Left ventricle myocardium inferior (tissue), 1 donor: Measurements from ENCODE around the gene SGPP1. TPM values are rescaled to one million over a fixed set of nuclear protein-coding genes. Genes with fewer than 3 reads are reported as not detected.

Experiments used
- DNase-seq: peaks from one replicate; pipeline ENCODE4 v3.0.0-alpha.2; 2020
- H3K27ac ChIP-seq: fragments of 200-600 bp; replicated peaks from 2 replicates; pipeline ENCODE4 v1.8.0; 2021
- H3K27me3 ChIP-seq: fragments of 200-600 bp; 2 replicates; pipeline ENCODE4 v1.8.0; 2021; ENCODE audit warnings: low read depth
- H3K36me3 ChIP-seq: fragments of 200-600 bp; 2 replicates; pipeline ENCODE4 v1.8.0; 2021
- H3K4me1 ChIP-seq: fragments of 200-600 bp; 2 replicates; pipeline ENCODE4 v1.8.0; 2021
- H3K4me3 ChIP-seq: fragments of 200-600 bp; 2 replicates; pipeline ENCODE4 v1.8.0; 2021; ENCODE audit warnings: mild to moderate bottlenecking, moderate library complexity
- H3K9me3 ChIP-seq: fragments of 200-600 bp; replicated peaks from 2 replicates; pipeline ENCODE4 v1.8.0; 2021
- CTCF ChIP-seq: fragments of 200-600 bp; IDR thresholded peaks from 2 replicates; pipeline ENCODE4 v1.8.0; 2021; ENCODE audit warnings: antibody characterized with exemption, mild to moderate bottlenecking, borderline replicate concordance
- intact Hi-C: fragments of 100-400 bp; cut with micrococcal nuclease; formaldehyde crosslinking; loops from one replicate; pipeline ENCODE4 v1.11.0; 2022
- total RNA-seq: library from RNA; stranded (reverse); fragmentation: NEBNext Ultra II Directional; extraction: Animal tissue kit (Norgen Biotek cat#: 25700); gene quantifications from one replicate; pipeline ENCODE4 v1.2.1, GENCODE V29; 2021
- donor health status: DM: no; HTN: yes; CAD: no; lungs with severe emphysema.

SGPP1 gene
- total RNA-seq, 1 donor from 2014 or later = 4.6 TPM

DNA sequence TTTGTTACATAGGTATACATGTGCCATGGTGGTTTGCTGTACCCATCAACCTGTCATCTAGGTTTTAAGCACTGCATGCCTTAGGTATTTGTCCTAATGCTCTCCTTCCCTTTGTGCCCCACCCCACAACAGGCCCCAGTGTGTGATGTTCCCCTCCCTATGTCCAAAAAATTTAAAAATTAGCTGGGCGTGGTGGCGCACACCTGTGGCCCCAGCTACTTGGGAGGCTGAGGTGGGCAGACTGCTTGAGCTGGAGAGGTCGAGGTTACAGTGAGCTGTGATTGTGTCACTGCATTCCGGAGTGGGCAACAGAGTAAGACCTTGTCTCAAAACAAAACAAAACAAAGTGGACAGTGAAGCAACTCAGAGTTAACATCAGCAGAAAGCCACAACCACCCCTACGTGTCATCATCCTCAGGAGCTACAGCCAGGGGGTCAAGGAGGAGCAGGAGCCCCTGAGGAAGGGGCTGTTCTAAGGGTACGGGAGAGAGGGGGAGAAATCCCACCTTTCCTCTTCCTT is 36.8 kb upstream of the SGPP1 start:
- H3K4me1 ChIP-seq = no peaks in the 10 kb centered on the region
- TF ChIP-seq CTCF = no peak
- no peak for DNase-seq
- H3K27ac ChIP-seq = no peak overlapping the region
- intact Hi-C loops = loop anchor here (10.0 kb wide), 1 partner anchor 380 kb away; no protein-coding TSS in a partner anchor
- no peaks in the 10 kb centered on the region for H3K9me3 ChIP-seq
- H3K4me3 ChIP-seq = no peak overlapping the region
- no peaks in the 10 kb centered on the region for H3K27me3 ChIP-seq
- no peaks in the 10 kb centered on the region for H3K36me3 ChIP-seq

- H3K4me1 ChIP-seq = no peaks in the 10 kb centered on the region
- no peaks in the 10 kb centered on the region for H3K27me3 ChIP-seq
- H3K36me3 ChIP-seq = no peaks in the 10 kb centered on the region
- no peak overlapping the region for H3K4me3 ChIP-seq
- no peak overlapping the region for H3K27ac ChIP-seq
- no peak for DNase-seq
- no peak for TF ChIP-seq CTCF
- no peaks in the 10 kb centered on the region for H3K9me3 ChIP-seq
- intact Hi-C loops = loop anchor here (10.0 kb wide), 1 partner anchor 379 kb away; no protein-coding TSS in a partner anchor
Observed at GRCh38 chr14:63764103-63764502, 36.2 kb upstream of the SGPP1 start.

DNA sequence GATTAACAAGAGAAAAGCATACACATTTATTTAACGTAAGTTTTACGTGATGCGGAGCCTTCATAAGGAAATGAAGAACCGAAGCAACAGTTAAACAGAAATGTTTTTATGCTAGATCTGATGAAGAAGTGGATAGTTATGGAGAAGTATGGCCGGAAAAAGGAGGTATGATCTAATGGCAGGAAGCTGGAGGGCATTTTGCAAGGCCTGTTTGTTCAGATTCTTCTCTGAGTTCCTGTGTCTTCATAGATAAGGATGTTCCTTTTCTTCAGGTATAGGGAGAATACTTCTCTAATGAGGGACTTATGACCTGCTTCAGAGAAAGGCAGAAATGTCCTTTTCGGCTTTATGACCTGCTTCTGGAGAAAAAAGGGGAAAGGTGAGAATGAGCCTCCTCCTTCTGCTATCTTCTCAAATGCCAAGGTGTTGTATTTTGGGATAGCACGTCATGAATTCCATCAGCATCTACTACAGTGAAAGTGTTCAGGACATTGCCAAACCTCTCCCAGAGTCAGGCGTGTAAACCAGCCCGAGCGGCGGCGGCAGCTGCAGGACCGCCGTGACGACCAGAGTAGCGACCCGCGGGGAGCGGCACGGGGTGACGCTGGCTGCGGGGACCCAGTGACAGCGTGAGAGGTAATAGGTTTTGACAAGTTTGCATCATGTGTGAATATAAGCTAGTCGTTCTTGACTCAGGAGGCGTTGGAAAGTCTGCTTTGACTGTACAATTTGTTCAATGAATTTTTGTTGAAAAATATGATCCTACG is 33.7 kb upstream of the SGPP1 start:
- no peak for TF ChIP-seq CTCF
- intact Hi-C loops = loop anchor here (10.0 kb wide), 1 partner anchor 377 kb away; no protein-coding TSS in a partner anchor
- Histone ChIP-seq H3K27ac (no peak overlapping the region), H3K4me1 (no peaks in the 10 kb centered on the region), H3K36me3 (no peaks in the 10 kb centered on the region), H3K9me3 (no peaks in the 10 kb centered on the region), H3K4me3 (no peak overlapping the region), H3K27me3 (no peaks in the 10 kb centered on the region)
- DNase-seq = no peak

DNA sequence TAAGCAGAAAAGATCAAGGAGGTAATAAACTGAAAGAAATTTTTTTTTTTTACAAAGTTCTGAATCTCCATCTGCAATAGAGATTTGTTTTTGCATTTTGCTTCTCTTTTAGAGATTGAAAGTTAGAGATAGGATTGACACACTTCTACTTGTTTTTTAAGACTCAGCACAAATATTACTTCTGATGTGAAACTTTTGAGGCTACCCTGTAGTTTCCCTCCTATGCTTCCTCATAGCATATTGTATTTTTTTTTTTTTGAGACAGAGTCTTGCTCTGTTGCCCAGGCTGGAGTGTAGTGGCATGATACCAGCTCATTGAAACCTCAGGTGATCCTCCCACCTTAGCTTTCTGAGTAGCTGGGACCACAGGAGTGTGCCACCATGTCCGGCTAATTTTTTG is 32.1 kb upstream of the SGPP1 start:
- no peaks in the 10 kb centered on the region for H3K9me3 ChIP-seq
- H3K4me1 ChIP-seq = no peaks in the 10 kb centered on the region
- H3K4me3 ChIP-seq = peak overlapping the region; percentile 45
- intact Hi-C loops = loop anchor here (10.0 kb wide), 1 partner anchor 375 kb away; no protein-coding TSS in a partner anchor
- no peak for TF ChIP-seq CTCF
- DNase-seq = no peak
- no peaks in the 10 kb centered on the region for H3K27me3 ChIP-seq
- H3K36me3 ChIP-seq = no peaks in the 10 kb centered on the region
- peak overlapping the region; percentile 23 for H3K27ac ChIP-seq

- H3K27ac ChIP-seq = peak overlapping the region; percentile 23
- no peaks in the 10 kb centered on the region for H3K27me3 ChIP-seq
- no peaks in the 10 kb centered on the region for H3K9me3 ChIP-seq
- TF ChIP-seq CTCF = no peak
- DNase-seq = no peak
- intact Hi-C loops = no loop called here
- peak overlapping the region; percentile 45 for H3K4me3 ChIP-seq
- no peaks in the 10 kb centered on the region for H3K36me3 ChIP-seq
- H3K4me1 ChIP-seq = no peaks in the 10 kb centered on the region
Observed at GRCh38 chr14:63759456-63759855, 31.6 kb upstream of the SGPP1 start.
